M059J (cell line): ENCODE results near the gene MS4A4A. TPM values are rescaled to one million over a fixed set of nuclear protein-coding genes. Genes with fewer than 3 reads are reported as not detected.

Source experiments
- DNase-seq: peaks from one replicate; pipeline ENCODE4 v3.0.0-alpha.2; 2012; ENCODE audit warnings: low read depth
- total RNA-seq: library from RNA; depleted of rRNA; stranded (reverse); fragments of >200 nt; shearing (Covaris generic); gene quantifications from 2 replicates; pipeline ENCODE4 v1.2.3, GENCODE V29; 2014; rRNA removed

Gene MS4A4A
- 33.0 and 50.9 TPM in 2 replicates for total RNA-seq

DNA sequence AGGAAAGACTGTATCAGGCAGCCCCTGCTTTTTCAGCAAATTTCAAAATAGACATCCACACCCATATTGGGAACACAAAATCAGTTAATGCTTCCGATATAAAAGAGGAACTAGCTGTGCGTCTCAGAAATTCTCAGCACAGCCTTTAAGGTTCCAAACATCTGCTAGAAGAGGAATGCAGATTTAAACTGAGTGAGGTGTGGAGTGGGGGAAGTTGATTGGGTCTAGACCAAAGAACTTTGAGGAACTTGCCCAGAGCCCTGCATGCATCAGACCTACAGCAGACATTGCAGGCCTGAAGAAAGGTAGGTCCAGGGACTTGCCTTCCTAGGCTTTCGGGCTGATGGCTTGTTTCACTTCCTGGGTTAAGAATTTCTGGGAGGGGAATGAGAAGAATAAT lies at the start of gene MS4A4A:
TSS of gene MS4A4A (plus strand) at position 255 of the 400 bp plus-strand sequence. CDS start at position 265, 10 bp downstream.
- no peak for DNase-seq

DNA sequence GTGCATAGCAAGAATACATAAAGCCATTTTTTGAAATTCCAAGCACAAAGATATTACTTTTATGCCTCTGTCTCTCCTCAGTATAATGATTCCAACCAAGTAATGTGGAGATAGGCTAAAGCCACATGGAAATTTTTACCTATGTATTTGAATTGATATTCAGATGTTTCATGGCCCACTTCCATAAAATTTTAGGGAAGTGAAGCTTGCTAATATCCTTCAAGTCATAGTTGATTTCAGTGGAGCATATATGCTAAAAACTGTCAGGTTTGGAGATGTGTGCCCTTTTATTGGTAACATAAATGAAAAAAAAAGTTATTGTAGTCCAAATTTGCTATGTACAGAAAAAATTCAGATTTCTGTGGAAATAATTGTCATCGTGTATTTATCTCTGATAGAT lies 49.8 kb upstream of the MS4A4A start:
- DNase-seq = no peak

DNA sequence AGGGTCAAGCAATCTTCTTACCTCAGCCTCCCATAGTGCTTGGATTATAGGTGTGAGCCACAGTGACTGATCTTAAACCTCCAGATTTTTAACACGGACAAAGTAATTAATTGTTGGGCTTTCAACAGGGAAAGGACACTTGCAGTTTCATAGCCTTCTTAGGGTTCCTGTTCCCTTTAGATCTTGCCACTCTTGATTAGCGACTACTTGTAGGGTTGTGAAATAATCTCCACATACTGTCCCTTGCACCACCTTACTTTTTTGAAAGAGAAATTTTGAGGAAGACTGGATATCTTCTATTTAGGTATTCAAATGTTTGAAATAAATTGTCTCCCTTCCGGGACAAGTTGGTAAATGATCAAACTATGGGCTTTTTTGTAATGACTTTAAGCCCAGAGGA lies 45.1 kb upstream of the MS4A4A start:
- DNase-seq = no peak

DNA sequence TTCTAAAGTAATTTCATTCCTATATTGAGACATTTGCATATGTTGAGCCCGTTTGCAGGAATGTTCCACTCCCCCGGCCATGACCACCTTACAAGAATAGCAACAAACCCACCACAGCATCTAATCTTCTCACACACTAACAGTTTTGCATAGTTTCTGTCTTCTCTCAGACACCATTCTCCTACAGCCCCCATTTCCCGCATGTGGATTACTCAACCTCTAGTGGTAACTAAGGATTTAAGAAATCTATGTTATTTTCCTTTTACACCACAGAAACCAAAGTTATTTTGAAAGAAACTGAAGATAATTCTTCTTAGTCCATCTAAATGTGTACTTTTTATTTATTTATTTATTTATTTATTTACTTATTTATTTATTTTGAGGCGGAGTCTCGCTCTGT lies 39.8 kb upstream of the MS4A4A start:
- DNase-seq = no peak

DNA sequence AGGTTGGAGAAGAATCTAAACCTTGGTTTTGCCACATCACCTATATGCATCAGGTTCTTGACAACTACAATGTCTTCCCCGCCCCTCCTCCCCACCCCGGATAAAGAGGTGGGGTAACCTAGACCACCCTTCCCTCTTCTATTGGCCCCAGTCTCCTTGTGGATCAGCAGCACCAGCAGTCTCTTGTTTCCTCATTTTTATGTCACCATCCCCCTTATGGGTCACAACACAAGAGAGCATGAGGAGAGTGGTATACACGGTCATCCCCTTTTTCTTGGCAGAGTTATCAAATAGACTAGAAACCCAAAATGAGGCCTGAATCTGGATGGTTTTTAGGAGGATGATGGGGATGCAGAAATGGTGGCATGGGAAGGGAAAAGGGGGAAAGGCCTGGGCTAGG lies 38.7 kb upstream of the MS4A4A start:
- DNase-seq = no peak

DNA sequence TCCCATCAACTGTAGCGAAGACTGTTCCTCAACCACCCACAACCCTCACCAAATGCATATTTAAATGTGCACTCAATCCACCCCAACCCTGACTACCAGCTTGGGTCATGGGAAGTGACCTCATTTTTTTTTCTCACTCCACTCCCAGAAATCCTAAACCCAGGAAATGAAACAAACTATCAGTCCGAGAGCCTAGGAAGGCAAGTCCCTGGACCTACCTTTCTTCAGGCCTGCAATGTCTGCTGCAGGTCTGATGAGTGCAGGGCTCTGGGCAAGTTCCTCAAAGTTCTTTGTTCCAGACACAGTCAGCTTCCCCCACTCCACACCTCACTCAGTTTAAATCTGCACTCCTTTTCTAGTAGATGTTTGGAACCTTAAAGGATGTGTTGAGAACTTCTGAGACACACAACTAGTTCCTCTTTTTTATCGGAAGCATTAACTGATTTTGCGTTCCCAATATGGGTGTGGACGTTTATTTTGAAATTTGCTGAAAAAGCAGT lies 37.7 kb upstream of the MS4A4A start, which contains the start of gene MS4A4E:
TSS of gene MS4A4E (minus strand) at position 398 of the 500 bp plus-strand sequence. CDS start 13,082 bp downstream, outside the sequence.
- no peak for DNase-seq

DNA sequence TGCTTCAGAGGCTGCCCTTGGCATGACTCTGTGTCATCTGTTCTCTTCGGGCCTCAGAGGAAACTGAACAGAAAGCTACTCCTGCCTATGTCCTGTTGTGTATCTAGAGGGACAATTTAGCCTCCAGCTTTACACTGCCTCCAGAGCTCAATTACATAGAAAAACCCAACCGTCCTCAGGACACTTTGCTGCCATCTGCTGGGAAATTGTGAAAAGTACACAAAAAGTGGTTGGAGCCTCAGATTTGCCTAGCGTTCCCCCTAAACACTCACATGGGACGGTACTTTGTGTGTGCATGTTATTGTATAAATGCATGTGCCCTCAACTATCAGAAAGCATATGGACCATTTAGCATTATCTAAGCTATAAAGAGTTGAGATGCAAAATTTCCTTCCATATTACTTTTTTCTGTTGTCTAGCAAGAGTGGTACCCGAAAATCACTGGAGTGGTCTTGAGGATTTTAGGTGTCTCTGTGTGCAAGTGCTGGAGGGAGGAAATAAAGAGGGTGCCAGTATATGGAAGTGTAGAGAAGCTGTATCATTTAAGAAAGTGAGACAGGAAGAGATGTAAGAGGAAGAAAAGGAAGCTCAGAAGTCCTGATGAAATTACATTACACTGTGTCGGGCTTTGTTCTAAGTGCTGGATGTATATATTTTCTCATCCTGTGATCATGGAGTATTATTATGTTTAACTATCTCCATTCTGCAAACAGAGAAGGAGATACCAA lies 28.8 kb upstream of the MS4A4A start:
- peak; percentile 49 for DNase-seq

DNA sequence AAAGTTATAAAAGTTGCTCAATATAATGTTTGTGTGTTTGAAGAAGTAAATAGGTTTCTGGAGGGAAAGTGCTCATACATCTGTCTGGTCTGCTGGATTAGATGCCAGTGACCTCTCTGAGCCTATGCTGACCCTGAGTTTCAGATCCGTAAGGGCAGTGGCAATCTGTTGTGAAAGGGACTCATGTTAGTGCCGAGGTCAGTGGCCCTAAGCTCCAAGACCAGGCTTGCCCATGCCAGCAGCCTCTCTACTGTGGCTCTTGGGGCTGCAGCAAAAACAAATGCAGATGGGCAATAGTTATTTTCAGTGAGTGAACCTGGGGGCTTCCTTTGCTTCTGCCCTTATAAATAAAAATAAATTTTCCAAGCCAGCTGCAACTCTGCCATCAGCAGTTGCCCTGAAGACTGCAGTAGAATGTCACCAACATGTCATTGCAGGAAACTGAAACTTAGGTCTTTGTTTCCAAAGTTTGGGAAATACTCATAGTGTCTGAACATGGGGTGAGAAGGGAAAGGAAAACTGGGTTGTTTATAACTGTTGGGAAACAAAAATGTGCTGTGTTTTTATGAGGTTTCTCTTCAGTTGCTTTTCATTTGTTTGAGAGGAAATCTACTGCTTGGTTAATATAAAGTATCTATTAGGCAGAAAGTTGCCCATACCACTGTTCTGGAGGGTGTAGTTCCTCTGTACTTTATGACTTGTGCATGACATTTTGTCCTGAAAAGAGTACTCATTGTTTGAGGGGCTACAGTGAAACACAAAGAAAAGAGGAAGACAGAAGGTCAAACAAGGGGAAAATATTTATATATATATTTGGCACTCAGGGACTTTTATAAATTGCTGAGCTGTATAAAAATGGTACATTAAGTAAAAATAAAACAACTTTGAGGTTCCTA lies 28.0 kb upstream of the MS4A4A start:
- DNase-seq = no peak

DNA sequence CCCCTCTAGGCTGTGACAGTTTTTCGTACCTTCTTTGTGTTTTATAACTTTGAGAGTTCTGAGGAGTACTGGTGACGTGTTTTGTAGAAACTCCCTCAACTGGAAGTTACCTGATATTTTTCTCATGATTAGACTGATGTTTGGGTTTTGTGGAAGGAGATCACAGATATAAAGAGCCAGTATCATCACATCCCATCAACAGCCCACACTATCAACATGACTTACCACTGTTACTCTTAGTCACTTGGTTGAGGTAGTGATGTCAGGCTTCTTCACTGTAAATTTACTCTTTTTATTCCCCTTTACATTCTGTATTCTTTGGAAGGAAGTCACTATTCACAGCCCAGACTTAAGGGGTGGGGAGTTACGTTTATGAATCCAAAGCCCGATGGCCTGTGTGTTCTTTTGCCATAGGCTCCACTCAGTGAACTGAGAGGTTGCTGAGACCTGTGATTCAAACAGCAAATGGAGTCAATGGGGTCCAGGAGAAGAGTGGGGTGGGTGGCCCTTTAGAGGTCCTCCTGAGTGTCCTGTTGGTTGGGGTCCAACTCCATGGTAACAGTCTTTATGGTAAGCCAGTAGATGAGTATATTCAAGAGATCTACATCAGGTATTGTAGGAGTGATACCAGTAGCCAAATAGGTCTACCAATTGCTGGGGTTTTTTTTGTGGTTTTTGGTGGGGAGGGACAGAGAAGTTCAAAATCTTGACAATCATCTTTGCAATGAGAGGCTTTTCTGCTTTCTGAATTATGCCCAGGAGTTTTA lies 22.3 kb upstream of the MS4A4A start:
- DNase-seq = no peak

DNA sequence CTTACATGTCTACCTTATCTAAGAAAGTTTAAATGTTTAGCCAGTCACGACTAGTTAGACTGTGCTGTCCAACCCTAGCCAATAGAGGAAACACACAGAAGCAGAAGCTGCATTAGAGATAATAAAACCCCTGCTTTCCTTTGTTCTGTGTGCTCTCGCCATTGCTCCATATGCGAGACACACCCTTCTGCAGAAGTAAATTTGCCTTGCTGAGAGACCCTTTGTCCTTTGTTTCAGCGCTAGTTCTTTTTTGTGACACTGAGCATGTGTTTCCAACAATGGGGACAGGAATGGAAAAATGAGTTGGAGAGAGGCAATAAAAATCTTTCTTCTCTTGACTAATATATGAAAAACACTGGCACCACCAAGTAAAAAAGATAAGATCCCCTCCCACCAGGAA lies 19.5 kb upstream of the MS4A4A start:
- no peak for DNase-seq

DNA sequence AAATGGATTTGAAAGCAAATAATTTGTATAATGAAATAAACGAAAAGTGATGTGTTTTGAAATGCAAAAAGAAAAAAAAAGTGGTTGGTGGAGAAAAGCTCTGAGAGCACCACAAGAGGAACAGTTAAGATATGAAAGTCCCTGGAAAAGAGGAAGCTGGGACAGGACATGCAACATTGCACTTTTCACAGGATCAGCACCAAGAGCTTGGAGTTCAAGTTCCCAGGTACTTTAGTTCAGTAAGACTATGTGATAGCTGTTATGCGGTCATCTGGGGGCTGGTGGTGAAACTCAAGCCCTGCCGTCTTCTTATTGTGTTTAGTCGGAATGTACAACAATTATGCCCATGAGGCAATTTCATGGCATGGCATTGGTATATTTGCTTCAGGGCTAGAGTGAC lies 17.1 kb upstream of the MS4A4A start:
- no peak for DNase-seq

DNA sequence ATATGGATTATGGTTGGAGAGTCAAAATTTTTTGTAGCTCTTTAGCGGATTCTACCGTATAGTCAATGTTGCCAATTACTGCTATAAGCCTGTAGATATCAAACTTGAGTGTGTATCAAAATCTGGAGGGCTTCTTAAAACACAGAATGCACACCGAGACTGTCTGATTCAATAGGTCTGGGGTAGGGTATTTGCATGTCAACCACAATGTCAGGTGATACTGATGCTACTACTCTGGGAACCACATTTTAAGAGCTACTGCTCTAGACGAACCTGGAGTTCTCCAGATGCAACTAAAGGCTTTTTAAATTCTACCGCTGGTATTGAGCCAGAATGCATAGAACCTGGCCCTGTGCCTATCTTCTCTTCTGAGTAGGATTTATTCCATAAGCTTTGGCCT lies 15.8 kb upstream of the MS4A4A start:
- no peak for DNase-seq

DNA sequence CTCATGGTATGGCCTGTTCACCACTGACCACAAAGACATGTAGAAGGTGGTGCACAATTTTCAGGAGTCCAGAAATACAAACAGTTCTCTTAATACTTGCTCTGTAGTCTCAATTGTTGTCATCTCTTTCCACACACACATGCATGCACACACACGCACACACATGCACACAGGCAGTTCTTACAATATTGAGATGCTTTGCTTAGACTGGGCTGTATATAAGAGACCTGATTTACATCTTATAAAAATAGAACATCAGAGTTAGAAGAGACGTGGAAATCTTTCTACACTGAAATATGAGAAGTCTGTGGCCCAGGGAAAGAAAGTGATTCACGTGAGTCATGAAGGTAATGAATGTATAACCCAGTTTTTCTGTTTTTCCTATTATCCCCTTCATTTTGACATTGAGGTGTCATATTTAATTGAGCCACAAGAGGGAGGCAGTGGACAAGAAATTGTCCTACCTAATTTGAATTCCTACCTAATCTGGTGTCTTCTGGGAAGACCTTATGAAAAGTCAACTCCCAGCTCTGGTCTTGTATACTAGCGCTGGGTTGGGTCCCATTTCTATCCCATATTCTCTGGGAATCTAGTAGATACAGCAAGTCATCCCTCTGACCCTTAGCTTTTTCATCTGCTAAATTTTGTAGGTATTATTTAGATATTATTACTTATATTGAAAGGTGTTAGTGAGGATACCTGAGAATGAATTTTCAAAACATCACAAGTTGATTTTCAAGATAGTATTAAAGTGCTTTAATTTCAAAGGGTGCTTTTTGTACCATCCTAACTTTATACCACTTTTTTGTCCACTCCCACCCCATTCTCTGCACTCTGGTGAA lies 14.9 kb upstream of the MS4A4A start:
- peak; percentile 67 for DNase-seq

DNA sequence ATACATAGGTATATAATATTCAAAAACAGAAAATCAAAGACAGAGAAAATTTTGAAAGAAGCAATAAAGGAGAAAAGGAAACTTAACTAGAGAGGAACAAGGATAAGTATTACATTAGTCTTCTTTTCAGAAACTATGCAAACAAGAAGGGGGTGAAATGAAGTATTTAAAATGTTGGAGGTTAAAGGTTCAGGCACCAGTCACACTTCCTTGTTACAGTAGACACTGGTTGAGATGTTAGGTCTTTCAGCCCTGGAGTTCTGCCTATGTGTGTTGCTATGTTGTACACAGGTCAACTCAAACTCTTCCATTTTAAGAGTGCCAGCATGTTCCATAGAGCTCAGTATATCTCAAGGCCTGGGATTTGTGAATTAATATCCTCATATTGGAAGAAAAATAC lies 6.0 kb upstream of the MS4A4A start:
- DNase-seq = no peak

DNA sequence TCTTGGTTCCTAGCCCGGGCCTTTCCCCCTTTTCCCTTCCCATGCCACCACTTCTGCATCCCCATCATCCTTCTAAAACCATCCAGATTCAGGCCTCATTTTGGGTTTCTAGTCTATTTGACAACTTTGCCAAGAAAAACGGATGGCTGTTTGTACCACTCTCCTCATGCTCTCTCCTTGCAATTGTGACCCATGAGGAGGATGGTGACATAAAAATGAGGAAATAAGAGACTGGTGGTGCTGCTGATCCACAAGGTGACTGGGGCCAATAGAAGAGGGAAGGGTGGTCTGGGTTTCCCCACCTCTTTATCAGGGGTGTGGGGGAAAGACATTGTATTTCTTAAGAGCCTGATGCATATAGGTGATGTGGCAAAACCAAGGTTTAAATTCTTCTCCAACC lies 1.0 kb downstream of the MS4A4A start:
- no peak for DNase-seq

DNA sequence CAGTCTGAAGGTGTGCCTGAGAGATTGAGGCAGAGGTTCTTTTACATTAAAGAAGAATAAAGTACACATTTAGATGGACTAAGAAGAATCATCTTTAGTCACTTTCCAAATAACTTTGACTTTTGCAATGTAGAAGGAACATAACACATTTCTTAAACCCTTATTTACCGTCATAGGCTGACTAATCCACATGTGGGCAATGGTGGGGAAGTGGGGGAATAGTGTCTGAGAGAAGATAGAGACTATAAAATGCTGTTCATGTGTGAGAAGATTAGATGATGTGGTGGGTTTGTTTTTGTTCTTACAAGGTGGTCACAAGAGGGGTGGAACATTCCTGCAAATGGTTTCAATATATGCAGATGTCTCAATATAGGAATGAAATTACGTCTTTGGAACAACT lies 1.8 kb downstream of the MS4A4A start:
- DNase-seq = peak; percentile 28

DNA sequence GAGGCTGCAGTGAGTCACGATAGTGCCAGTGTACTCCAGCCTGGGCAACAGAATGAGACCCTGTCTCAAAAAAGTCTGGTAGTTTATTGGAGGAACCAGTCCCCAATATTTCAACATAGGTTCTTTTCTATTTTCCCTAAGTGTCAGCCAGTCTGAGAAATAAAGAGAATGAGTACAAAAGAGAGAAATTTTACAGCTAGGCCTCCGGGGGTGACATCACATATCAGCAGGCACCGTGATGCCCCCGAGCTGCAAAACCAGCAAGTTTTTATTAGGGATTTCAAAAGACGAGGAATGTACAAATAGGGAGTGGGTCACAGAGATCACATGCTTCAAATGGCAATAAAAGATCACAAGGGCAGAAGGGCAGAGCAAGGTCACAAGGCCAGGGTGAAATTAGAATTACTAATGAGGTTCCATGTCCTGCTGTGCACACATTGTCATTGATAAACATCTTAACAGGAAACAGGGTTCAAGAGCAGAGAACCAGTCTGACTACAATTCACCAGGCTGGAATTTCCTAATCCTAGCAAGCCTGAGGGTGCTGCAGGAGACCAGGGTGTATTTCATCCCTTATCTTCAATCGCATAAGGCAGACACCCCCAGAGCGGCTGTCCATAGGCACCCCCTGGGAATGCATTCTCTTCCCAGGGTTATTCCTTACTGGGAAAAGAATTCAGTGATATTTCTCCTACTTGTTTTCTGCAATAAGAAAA lies 5.1 kb downstream of the MS4A4A start:
- peak; percentile 78 for DNase-seq

DNA sequence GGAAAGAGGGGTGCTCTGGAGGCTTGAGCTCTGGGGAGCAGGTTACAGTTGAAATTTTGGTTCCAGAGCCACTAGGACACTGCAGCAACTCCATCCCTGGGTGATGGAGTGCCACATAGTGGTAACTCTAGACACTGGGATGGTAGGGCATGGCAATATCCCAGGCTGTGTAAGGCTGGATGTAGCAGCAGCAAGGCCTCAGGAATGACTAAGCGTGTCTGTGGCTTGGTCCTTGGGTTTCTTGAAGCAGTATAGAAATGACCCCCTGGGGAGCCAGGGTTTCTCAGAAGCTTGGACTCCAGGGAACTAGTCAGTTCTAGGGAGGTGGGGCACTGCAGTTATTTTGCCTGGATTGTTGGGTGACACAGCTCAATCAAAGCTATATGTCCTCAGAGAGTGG lies 8.1 kb downstream of the MS4A4A start:
- DNase-seq = peak; percentile 95

DNA sequence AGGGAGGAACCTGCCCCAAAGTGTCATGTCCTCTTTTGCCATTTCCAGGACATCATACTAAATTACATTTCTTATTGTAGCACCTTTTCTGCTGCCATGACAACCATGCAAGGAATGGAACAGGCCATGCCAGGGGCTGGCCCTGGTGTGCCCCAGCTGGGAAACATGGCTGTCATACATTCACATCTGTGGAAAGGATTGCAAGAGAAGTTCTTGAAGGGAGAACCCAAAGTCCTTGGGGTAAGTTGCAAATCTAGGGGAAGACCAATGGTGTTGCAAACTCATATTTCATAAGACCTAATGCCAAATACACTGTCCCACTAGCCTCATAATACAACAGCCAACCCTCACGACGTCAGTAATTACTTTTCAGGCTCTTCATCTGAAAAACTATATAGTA lies 11.7 kb downstream of the MS4A4A start:
- no peak for DNase-seq

DNA sequence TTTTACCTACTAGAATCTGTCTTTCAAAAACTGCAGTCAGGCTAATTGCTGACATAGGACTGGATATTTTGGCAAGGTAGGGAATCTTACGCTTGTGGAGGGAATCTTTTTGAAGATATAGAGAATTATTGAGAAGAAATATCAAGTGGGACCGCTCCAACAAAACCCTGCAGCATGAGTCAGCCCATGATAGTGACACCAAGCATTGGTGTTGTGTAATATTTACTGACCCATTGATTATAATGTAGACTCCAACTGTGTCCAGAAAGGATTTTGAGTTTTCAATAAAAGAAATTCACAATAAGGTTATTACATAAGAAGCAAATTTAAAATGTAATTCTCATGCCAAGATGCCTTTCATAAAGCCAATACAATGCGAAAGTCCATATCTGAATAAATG lies 20.7 kb downstream of the MS4A4A start:
- no peak for DNase-seq
